OCI-LY1 (cell line): ENCODE results near the gene CPSF4.

Source experiments
- EZH2 ChIP-seq: fragments of 200-600 bp; sonication (generic), shearing (Covaris generic); IDR thresholded peaks from 2 replicates; pipeline ENCODE4 v1.8.0; 2017; ENCODE audit warnings: borderline replicate concordance, mixed run types, mild to moderate bottlenecking, antibody characterized with exemption, low read length, moderate library complexity, mixed read lengths
- TF ChIP-seq, protein P1 (sequence below): fragments of 200-600 bp; sonication (generic), shearing (Covaris generic); IDR thresholded peaks from 2 replicates; pipeline ENCODE4 v1.5.1; 2017; ENCODE audit warnings: mild to moderate bottlenecking, antibody characterized with exemption, low read length, moderate library complexity, mixed read lengths

GRCh38 chr7:99493823-99494222 lies 55.1 kb downstream of the CPSF4 start:
- TF ChIP-seq, protein P1, sequence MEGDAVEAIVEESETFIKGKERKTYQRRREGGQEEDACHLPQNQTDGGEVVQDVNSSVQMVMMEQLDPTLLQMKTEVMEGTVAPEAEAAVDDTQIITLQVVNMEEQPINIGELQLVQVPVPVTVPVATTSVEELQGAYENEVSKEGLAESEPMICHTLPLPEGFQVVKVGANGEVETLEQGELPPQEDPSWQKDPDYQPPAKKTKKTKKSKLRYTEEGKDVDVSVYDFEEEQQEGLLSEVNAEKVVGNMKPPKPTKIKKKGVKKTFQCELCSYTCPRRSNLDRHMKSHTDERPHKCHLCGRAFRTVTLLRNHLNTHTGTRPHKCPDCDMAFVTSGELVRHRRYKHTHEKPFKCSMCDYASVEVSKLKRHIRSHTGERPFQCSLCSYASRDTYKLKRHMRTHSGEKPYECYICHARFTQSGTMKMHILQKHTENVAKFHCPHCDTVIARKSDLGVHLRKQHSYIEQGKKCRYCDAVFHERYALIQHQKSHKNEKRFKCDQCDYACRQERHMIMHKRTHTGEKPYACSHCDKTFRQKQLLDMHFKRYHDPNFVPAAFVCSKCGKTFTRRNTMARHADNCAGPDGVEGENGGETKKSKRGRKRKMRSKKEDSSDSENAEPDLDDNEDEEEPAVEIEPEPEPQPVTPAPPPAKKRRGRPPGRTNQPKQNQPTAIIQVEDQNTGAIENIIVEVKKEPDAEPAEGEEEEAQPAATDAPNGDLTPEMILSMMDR = no peak
- no peak for TF ChIP-seq EZH2
